HL-60 (cell line): ENCODE results near the gene GTPBP1.

ENCODE experiments used
- DNase-seq, 2 experiments: peaks; one replicate each; pipeline ENCODE4 v3.0.0-alpha.2; 2010 to 2020; ENCODE audit warnings: low read depth in 1 of 2, low spot score in 1 of 2
- H3K27ac ChIP-seq: fragments of 250-450 bp; sonication (Bioruptor Pico); replicated peaks from 2 replicates; pipeline ENCODE4 v1.5.1; 2020; ENCODE audit warnings: mild to moderate bottlenecking, moderate library complexity
- H3K27me3 ChIP-seq: fragments of 250-450 bp; sonication (Bioruptor Pico); 2 replicates; pipeline ENCODE4 v1.5.1; 2021; ENCODE audit warnings: mild to moderate bottlenecking, moderate library complexity; ENCODE audit not compliant: insufficient read depth, poor library complexity, severe bottlenecking
- H3K4me3 ChIP-seq: replicated peaks from 2 replicates; pipeline ENCODE4 v1.5.1; 2011; ENCODE audit warnings: mild to moderate bottlenecking, control low read depth, low read length; ENCODE audit not compliant: insufficient read depth
- GABPA ChIP-seq: IDR thresholded peaks from 2 replicates; pipeline ENCODE4 v1.6.1; 2012; ENCODE audit warnings: low read depth
- POLR2AphosphoS5 ChIP-seq: IDR thresholded peaks from 2 replicates; pipeline ENCODE4 v1.6.1; 2012; ENCODE audit warnings: low read depth
- REST ChIP-seq: IDR thresholded peaks from 2 replicates; pipeline ENCODE4 v1.6.1; 2012; ENCODE audit warnings: low read depth; ENCODE audit not compliant: insufficient replicate concordance
- SPI1 ChIP-seq: IDR thresholded peaks from 2 replicates; pipeline ENCODE4 v1.6.1; 2012; ENCODE audit warnings: low read depth, mild to moderate bottlenecking, borderline replicate concordance
- TF ChIP-seq, protein P1 (sequence below): IDR thresholded peaks from one replicate; pipeline ENCODE4 v1.5.1; 2011; ENCODE audit warnings: low read length, control low read depth, inconsistent platforms; ENCODE audit not compliant: insufficient read depth

The GTPBP1 gene

DNA sequence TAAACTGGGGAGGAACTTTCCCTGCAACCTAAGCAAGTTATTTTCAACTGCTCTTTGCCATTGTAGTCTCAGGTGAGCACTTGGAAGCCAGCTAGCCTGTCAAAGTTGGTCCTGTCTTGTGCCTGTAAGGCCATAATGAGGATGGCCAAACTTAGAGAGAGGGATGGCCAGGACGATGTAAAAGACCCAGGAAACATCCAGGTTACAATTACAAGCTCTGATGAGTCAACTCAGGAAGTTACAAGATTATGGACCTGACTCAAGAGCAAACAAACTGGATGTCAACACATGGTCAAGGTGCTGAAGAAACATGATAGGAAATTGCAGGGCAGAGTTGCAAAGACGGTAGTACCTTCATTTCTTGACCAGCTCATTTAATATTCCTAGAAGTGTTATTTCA lies 1.6 kb downstream of the GTPBP1 start:
- TF ChIP-seq POLR2AphosphoS5 = 0 out of 2 replicates have a peak, but pooled peaks have one; percentile 28
- TF ChIP-seq GABPA = no peak
- peak overlapping the region; percentile 88 for H3K27ac ChIP-seq
- H3K4me3 ChIP-seq = peak overlapping the region; percentile 88
- peak in 1 of 2 experiments; percentile 66 for DNase-seq
- H3K27me3 ChIP-seq = no peaks in the 10 kb centered on the region

GRCh38 chr22:38707984-38708383 lies 2.2 kb downstream of the GTPBP1 start:
- Histone ChIP-seq H3K27me3 (no peaks in the 10 kb centered on the region), H3K4me3 (no peak overlapping the region), H3K27ac (peak overlapping the region; percentile 17; the same call in 1 of the 2 replicates)
- DNase-seq = no peak
- TF ChIP-seq, protein P1, sequence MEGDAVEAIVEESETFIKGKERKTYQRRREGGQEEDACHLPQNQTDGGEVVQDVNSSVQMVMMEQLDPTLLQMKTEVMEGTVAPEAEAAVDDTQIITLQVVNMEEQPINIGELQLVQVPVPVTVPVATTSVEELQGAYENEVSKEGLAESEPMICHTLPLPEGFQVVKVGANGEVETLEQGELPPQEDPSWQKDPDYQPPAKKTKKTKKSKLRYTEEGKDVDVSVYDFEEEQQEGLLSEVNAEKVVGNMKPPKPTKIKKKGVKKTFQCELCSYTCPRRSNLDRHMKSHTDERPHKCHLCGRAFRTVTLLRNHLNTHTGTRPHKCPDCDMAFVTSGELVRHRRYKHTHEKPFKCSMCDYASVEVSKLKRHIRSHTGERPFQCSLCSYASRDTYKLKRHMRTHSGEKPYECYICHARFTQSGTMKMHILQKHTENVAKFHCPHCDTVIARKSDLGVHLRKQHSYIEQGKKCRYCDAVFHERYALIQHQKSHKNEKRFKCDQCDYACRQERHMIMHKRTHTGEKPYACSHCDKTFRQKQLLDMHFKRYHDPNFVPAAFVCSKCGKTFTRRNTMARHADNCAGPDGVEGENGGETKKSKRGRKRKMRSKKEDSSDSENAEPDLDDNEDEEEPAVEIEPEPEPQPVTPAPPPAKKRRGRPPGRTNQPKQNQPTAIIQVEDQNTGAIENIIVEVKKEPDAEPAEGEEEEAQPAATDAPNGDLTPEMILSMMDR = no peak
- no peak for TF ChIP-seq GABPA
- TF ChIP-seq POLR2AphosphoS5 = no peak
- no peak for TF ChIP-seq REST
- no peak for TF ChIP-seq SPI1

GRCh38 chr22:38709306-38709705 lies 3.6 kb downstream of the GTPBP1 start:
- Histone ChIP-seq H3K27ac (no peak overlapping the region), H3K27me3 (no peaks in the 10 kb centered on the region), H3K4me3 (no peak overlapping the region)
- no peak for DNase-seq
- no peak for TF ChIP-seq GABPA
- TF ChIP-seq, protein P1 = no peak
- TF ChIP-seq POLR2AphosphoS5 = no peak
- TF ChIP-seq SPI1 = peak; percentile 11; the same call in 1 of the 2 replicates
- no peak for TF ChIP-seq REST

GRCh38 chr22:38710351-38710750 lies 4.6 kb downstream of the GTPBP1 start:
- no peak for DNase-seq
- TF ChIP-seq, protein P1 = no peak
- TF ChIP-seq GABPA (no peak), SPI1 (no peak), REST (no peak), POLR2AphosphoS5 (no peak)
- no peak overlapping the region for H3K27ac ChIP-seq
- no peaks in the 10 kb centered on the region for H3K27me3 ChIP-seq
- H3K4me3 ChIP-seq = no peak overlapping the region
